Suppressor macrophage (primary cell): Measurements from ENCODE around the gene PKP1.

Experiments used
- DNase-seq, 4 experiments: peaks; one replicate each; pipeline ENCODE4 v3.0.0-alpha.2; 2020 to 2022

Gene PKP1

GRCh38 chr1:201283836-201284553, 689 bp downstream of the PKP1 start:
- DNase-seq: no peak

- no peak for DNase-seq
Measured at GRCh38 chr1:201284636-201285035, 1.3 kb downstream of the PKP1 start.

GRCh38 chr1:201285846-201286245, 2.5 kb downstream of the PKP1 start:
- DNase-seq: no peak

GRCh38 chr1:201286445-201286844, 3.1 kb downstream of the PKP1 start:
- DNase-seq: no peak

- no peak for DNase-seq
Measured at GRCh38 chr1:201288007-201288406, 4.7 kb downstream of the PKP1 start.

GRCh38 chr1:201288765-201289164, 5.5 kb downstream of the PKP1 start:
- DNase-seq: no peak

GRCh38 chr1:201290551-201290950, 7.2 kb downstream of the PKP1 start:
- DNase-seq: no peak

- DNase-seq: no peak
Measured at GRCh38 chr1:201291916-201292315, 8.6 kb downstream of the PKP1 start.

GRCh38 chr1:201294876-201295275, 11.6 kb downstream of the PKP1 start:
- DNase-seq: no peak

GRCh38 chr1:201295346-201295745, 12.0 kb downstream of the PKP1 start:
- no peak for DNase-seq

- no peak for DNase-seq
Measured at GRCh38 chr1:201295861-201296260, 12.6 kb downstream of the PKP1 start.

- no peak for DNase-seq
Measured at GRCh38 chr1:201296352-201296751, 13.0 kb downstream of the PKP1 start.

- DNase-seq: no peak
Measured at GRCh38 chr1:201298396-201299381, 15.4 kb downstream of the PKP1 start.

GRCh38 chr1:201299968-201300367, 16.7 kb downstream of the PKP1 start:
- DNase-seq: no peak

- DNase-seq: no peak
Measured at GRCh38 chr1:201300641-201301040, 17.3 kb downstream of the PKP1 start.

GRCh38 chr1:201302163-201303152, 19.2 kb downstream of the PKP1 start:
- no peak for DNase-seq

GRCh38 chr1:201304126-201304525, 20.8 kb downstream of the PKP1 start:
- DNase-seq: no peak

GRCh38 chr1:201305815-201306214, 22.5 kb downstream of the PKP1 start:
- no peak for DNase-seq

GRCh38 chr1:201307231-201307630, 23.9 kb downstream of the PKP1 start:
- peak in 1 of 4 experiments; percentile 5 for DNase-seq

GRCh38 chr1:201307760-201308499, 24.6 kb downstream of the PKP1 start:
- DNase-seq: no peak

- peak in 1 of 4 experiments; percentile 2 for DNase-seq
Measured at GRCh38 chr1:201309416-201309815, 26.1 kb downstream of the PKP1 start.
